ENCODE measurements around the gene AMBP.

AMBP gene

DNA sequence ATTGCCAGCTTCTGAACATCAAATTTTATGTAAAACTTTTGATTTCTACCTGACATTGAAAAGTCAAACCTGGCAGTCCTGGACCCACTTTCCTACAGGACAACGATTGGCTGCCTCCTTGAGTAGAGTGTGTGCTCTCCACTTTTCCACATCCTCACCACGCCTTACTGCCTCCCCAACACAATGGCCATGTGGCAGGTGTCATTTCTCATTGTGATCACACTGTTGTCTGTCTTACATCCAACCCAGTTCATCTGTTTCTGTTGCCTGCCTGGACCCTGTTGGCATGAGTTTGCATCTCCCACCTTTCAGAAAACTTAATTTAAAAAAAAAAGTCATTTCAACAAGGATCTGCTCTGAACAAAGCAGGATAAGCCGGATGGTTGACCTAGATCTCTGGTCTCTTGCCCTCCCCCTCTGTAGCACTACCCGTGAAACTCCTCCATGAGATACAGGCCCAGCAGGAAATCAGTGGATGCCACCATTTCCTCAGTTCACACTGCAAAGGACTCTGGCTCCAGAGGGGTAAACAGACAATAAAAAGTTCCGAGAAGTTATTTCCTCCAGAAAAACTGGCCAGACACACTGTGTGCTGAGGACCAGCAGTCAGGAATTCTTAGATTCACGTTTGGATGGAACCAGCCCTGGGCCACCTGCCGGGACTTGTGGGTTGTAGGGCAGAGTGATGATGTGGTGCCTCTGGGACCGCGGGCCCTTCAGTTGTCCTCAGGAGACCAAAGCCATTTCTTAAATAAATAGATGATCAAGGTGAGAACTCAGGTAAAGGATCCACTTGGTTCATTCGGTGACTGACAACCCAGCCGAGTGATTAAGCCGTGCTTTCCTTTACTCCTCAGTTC is 48.6 kb downstream of the AMBP start:
- DNase-seq: no peak

- DNase-seq: no peak
These were observed 49.5 kb downstream of the AMBP start for GRCh38 chr9:114028646-114029045.

DNA sequence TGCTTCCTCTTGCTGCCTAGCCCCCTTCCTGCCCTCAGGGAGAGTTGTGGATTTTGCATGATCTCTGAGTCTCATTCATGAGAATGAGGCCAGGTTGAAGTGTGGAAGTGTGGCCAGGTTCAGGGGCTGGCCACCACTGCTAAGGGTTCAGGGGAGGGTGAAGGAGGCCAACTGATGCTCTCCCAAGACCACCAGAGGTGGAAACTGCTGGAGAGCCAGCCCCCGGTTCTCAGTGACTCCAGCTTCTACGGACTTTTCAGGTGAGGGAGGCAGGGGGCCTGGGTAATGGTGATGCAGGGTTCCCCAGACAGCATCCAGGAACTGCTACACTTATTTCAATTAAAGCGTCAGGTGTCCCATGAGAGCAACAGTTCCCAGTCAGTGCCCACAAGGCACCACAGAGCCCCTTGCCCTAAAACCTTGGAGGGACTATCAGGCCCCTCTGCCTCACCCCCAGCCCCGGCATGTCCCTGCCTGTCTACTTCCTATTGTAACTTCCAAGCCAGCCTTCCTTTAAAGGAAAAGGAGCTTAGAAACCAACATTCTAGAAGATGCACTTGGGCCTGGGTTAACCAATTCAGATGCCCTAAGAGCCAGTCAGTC is 50.1 kb downstream of the AMBP start:
- DNase-seq: no peak

DNA sequence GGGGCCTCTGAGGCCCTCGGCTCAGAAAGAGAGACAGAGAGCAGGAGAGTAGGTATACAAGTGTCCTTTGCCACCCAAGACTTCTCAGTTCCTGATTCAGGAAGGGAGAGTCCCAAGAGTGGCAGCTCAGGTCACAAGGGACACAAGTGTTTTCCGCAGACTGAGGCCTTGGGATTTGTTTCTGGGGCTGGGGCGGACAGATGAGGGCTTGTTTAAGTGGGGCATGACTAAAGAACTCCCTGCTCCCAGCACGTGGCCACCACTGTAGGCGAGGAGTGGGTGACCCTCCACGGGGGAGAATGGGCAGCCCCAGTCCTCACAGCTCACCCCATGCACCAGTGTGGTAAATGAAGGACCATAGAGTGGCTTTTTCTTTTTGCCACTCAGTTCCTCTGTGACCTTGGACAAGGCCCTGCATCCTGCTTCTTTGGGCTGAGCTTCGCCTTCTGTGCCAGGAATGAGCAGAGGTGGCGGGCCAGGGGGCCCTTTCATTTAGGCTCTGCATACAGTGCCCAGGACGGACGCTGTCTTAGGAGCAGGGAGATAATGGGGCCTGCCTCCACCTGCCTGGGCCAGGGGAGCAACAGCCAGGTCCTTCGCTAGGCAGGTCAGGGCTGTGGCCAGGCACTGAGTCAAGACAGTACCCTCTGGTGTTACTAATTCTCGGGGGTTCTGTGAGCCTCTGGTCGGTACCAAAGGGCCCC is 50.8 kb downstream of the AMBP start:
- no peak for DNase-seq

DNA sequence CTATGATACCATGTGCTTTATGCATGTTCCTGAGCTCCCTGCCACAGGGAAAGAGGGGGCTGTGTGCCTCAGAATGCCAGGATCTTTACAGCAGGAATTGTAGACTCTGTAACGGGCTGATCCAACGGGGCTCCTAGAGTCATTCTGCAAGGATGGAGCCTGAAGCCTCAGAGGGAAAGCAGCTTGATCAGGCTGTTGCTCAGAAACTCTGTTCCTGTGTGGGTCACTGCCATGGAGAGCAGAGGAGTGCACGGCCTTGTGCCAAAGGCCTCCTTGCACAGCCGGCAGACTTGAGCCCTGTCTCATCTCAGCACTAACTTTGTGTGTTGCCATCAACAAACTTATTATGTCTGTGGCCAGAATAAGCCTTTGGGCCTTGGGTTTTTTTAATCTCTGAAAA is 51.8 kb downstream of the AMBP start:
- no peak for DNase-seq

DNA sequence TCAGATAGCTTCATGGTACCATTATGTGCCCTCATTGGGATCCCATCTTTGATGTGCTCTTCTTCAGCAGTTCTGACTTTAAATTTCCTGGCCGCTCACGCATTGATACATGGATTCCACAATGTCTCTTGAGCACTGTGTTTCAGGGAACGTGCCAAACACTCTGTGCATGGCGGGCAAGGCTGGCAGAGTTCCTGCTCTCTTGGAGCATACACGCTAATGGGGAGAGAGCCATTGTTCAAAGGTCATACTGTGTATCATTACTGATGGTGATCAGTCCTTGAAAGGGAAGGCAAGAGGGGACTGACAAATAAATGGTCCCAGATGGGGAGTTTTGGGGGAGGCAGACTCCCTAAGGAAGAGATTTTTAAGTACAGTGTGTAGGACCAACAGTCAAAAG is 52.3 kb downstream of the AMBP start:
- no peak for DNase-seq

DNA sequence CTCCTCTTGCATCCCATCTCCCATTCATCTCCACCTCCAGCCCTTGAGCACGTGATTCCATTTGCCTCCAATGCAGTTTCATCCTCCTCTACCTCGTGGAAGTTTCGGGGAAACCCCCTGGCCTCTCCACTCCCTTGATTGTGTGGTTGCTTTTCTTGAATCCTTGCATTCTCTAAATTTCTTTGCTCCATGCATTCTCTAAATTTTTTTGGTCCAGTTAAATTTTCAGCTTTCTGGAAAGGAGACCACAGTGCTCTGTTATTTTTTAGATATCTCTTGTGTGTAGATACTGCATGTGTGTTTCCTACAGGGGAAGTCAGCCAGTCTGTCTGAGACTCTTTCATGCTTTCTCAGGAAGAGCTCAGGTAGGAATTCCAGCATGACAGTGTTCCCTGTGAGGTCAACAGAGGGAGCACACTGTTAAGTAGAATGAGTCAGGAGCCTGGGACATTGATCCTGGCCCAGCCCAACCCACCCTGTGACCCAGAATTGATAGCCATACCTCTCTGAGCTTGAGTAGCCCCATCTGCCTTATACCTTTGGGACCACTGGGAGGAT is 52.8 kb downstream of the AMBP start:
- DNase-seq: no peak

DNA sequence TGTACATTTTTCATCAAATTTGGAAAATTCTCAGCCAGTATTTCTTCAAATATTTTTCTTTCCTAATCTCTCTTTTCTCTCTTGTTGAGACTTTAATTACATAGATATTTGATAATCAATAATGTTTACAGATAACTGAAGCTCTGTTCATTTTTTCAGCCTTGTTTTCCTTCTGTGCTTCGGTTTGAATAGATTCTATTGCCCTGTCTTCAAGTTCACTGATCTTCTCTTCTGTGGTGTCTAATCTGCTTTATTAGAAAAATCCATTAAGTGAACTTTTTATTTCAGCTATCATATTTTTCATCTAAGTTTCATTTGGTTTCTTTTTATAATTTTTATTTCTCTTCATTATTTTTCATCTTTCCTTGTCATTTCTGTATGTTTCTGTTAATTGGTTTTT is 54.1 kb downstream of the AMBP start:
- no peak for DNase-seq

GRCh38 chr9:114021578-114021977 is 56.5 kb downstream of the AMBP start:
- no peak for DNase-seq

DNA sequence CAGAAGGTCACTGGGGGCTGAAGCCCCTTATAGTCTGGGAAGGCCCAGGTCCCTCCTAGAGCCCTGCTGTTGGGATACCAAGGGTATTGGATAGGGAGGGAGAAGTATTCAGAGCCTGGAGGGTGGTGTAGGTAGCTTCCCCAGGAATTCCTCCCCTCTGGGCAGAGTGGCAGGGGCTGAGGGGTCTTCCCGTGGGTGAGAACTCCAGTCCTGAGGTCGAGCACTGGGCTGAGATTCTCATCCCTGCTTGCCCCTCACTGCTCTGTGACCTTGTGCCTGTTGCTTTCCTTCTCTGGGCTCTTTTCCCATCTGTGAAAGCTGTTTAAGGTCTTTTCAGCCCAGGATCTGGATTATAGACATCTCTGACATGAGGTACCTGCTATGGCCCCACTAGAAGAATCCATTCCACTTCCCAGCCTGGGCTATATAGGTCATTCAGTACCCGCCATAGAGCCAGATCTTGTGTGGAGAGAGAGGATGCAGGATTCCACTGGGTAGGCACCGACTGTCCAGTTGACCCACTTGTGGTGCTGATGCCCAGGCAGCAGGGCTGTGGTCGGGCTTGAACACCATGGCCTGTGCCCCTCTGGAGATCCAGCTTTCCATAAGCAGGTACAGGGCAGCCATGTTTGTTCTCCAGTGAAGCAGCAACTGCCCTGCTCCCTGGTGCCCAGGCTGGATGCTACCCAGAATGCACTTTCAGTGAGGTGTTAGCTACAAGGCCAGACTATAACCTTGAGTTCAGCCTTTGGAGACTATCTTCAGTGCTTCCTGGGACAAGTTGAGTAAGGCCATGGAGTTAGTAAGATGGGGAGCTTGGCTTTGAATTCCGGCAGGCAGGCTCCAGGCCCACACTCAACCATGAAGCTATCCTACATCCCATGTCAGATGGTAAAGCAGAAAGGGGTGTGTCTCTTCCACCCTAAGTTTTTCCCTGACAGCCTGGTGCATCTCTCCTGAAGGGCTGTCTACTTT is 60.1 kb downstream of the AMBP start:
- no peak for DNase-seq

DNA sequence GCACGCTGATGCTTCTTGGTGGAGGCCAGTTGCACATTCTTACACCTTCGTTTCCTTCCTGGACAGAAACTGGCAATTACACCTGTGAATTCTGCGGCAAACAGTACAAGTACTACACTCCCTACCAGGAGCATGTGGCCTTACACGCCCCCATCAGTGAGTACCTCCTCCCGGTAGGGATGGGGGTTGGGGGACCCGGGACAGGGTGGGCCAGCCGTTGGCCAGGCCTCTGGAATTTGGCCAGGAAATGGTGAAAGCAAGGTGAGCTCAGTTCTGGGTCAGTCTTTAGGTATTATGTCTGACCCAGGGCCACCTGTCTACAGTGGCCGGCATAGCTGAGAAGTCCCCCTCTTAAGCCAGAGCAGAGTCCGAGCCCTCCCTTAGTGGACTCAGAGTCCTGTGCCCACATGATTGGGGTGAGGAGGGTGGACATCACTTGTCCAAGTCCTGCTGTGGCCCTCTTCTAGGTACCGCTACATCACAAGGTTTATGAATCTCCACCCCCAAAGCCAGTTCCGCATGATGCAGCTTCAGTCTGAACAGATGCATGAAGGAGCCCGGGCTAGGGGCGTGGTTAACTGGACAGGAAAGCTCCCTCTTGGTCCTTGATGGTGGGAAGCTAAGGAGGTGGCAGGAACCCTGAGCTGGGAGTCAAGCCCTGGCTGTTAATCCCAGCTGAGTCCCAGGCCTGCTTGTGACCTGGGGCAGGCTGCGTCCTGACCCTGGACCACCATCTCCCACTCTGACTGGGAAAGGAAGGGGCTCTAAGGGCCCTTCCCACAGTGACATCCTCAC is 61.3 kb downstream of the AMBP start:
- no peak for DNase-seq

- no peak for DNase-seq
These were observed 62.0 kb downstream of the AMBP start for GRCh38 chr9:114016101-114016500.

DNA sequence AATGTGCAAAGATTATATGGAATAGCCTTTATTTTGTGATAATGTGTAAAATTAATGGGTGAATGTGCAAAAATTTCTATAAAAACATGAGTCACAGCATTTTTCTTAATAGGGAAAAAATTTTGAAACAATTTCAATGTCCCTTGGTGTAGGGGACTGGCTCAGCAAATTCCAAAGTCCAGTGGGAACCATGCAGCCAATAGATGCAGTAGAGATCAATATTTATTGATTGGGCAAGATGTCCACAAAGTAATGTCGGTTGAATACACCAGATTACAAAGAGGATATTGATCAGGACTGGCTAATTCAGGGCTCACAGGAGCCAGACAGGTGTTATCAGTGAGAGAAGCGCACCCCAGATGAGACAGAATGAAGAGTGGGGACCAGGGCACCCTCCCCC is 62.5 kb downstream of the AMBP start:
- DNase-seq: no peak

DNA sequence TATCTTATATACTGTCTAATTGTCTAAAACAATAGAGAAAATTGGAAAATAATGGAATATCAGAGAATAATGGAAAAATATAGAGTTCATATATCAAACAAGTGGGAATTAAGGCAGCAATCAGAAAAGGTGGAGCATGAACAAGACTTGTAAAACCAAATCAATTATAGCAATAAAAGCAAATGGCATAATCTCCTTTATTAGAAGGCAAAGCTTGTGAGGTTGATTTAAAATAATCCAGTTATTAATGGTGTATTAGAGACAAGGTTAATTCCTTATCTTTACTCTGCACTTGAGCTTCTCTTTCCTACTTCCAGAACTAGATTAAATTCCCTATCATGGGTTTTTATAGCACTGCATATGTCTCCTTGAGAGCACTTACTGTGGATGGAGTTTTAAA is 64.1 kb downstream of the AMBP start:
- DNase-seq: no peak

- DNase-seq: no peak
These were observed 66.0 kb downstream of the AMBP start for GRCh38 chr9:114012126-114012525.

DNA sequence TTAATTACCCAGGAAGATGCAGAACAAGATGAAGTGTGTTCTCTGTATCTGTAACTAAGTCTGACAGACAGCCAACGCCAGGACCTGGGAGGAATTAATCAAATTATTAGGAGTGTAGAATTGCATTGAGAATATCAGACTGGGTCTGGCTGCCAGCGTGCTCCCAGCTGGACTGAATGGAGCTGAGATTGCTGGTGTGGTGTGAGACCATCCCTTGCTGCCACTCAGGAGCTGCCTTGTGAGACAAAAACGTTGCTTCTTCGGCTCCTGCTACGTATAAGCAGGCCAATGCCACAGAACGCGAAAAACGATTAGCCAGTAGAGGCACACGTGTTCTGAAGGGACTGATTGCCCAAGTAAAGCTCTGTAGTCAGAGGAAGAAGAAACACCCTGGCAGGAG is 66.8 kb downstream of the AMBP start:
- no peak for DNase-seq

Measured in CD4-positive, alpha-beta T cell treated with Interleukin-1 beta for 1 hour (primary cell).